CD4-positive, alpha-beta T cell treated with Interleukin-17A for 4 hours (primary cell): ENCODE data around the gene NDUFAB1.
"Not testable (repeated sequence)": the region's sequence is repeated elsewhere in the genome, so short reads cannot be mapped to it uniquely, and the experiment has no call there.

ENCODE experiments used
- DNase-seq: peaks from one replicate; pipeline ENCODE4 v3.0.0-alpha.2; 2020; ENCODE audit warnings: mixed read lengths

Gene NDUFAB1

DNA sequence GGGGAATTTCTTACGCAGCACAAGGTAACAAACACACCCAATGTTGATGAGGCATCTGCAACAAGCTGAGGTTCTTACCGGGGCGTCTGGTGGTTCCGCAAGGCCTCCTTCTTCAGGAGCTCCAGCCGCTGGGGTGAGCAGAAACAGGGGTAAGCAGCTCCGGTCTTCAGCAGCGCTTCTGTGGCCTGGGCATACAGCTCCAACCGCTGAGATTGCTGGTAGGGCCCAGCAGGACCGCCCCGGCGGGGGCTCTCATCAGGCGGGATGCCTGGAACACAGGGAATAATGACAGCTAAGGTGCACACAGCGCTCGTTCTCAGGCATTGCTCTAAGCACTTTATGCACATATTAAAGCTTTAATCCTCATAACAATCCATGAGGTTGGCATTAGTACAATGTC lies 51.7 kb downstream of the NDUFAB1 start:
- DNase-seq, result no peak

- not testable (repeated sequence) for DNase-seq
Measured at GRCh38 chr16:23540817-23541178, 55.3 kb downstream of the NDUFAB1 start.

- no peak for DNase-seq
Measured at GRCh38 chr16:23539984-23540816, 55.9 kb downstream of the NDUFAB1 start.

GRCh38 chr16:23538919-23539278 lies 57.2 kb downstream of the NDUFAB1 start:
- DNase-seq, result no peak

- no peak for DNase-seq
Measured at GRCh38 chr16:23537390-23537789, 58.7 kb downstream of the NDUFAB1 start.

- DNase-seq, result no peak
Measured at GRCh38 chr16:23535901-23536300, 60.2 kb downstream of the NDUFAB1 start.

DNA sequence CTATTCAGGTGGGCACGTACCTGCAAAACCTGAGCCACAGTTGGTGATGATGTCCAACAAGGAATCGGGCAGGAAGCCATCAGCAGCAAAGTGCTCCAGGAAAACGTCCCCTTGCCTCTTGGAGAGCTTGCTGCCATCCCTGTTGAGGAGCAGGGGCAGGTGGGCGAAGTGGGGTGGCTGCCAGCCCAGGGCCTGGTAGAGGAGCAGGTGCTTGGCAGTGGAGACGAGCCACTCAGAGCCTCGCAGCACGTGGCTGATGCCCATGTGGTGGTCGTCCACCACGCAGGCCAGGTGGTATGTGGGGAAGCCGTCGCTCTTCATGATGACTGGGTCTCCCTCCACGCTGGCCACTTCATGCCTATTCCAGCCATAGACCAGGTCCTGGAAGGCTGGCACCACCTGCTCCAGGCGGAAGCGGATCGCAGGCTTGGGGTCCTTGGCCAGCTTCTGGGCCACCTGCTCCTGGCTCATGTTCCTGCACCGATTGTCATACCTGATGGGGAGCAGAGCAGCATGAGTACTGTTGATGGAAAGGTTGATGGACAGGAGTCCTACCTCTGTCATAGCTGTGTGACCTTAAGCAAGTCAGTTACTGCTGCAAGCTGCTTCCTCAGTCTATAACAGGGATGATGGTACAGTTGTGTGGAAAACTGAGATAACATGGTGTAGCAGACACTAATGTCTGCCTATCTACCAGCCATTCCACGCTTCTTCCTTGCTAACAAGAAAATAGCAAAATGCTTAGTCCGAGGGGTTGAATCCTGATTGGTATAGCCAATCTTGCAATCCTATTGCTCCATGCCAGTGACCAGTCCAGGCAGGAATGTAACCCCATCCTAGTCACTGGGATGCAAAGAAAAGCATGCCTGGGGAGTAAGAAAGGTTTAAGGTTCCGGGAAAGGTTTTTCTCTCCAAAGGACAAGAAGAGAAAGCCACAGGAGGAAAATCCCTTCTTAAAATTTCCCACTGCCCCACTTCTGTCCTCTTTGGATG lies 61.0 kb downstream of the NDUFAB1 start:
- DNase-seq, result no peak

GRCh38 chr16:23532448-23532847 lies 63.7 kb downstream of the NDUFAB1 start:
- DNase-seq, result no peak
